ENCODE results near the gene PCDHGC4.

GRCh38 chr5:141488591-141489561, 4.0 kb downstream of the PCDHGC4 start, which contains the start of gene PCDHGC5:
- TF ChIP-seq, protein P1, sequence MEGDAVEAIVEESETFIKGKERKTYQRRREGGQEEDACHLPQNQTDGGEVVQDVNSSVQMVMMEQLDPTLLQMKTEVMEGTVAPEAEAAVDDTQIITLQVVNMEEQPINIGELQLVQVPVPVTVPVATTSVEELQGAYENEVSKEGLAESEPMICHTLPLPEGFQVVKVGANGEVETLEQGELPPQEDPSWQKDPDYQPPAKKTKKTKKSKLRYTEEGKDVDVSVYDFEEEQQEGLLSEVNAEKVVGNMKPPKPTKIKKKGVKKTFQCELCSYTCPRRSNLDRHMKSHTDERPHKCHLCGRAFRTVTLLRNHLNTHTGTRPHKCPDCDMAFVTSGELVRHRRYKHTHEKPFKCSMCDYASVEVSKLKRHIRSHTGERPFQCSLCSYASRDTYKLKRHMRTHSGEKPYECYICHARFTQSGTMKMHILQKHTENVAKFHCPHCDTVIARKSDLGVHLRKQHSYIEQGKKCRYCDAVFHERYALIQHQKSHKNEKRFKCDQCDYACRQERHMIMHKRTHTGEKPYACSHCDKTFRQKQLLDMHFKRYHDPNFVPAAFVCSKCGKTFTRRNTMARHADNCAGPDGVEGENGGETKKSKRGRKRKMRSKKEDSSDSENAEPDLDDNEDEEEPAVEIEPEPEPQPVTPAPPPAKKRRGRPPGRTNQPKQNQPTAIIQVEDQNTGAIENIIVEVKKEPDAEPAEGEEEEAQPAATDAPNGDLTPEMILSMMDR (IDR thresholded peaks at IDR 0.05; ENCODE audit: extremely low read depth in 1 of 2, insufficient read depth in 1 of 2, low read depth in 1 of 2, low read length in 2 of 2), result no peak
- TF ChIP-seq EZH2 (IDR thresholded peaks at IDR 0.05; ENCODE audit: borderline replicate concordance, low read depth, low read length, severe bottlenecking) (no peak), POLR2A (IDR thresholded peaks at IDR 0.05; ENCODE audit: low read depth, low read length) (no peak), POLR2AphosphoS5 (IDR thresholded peaks at IDR 0.05; ENCODE audit: insufficient read depth, low read depth, low read length) (no peak), MAX (IDR thresholded peaks at IDR 0.05; ENCODE audit: insufficient read depth, insufficient read length) (no peak), MYC (IDR thresholded peaks at IDR 0.05; ENCODE audit: low read depth, low read length) (no peak), GATA2 (IDR thresholded peaks at IDR 0.05; ENCODE audit: insufficient read depth, insufficient read length, low read depth, low read length) (no peak), JUN (IDR thresholded peaks at IDR 0.05; ENCODE audit: borderline replicate concordance, insufficient read depth, insufficient read length, low read depth) (no peak)
